8988T (cell line): ENCODE results near the gene SPTBN5.

Experiments
- DNase-seq: peaks from one replicate; pipeline ENCODE4 v3.0.0; 2011

SPTBN5 gene

DNA sequence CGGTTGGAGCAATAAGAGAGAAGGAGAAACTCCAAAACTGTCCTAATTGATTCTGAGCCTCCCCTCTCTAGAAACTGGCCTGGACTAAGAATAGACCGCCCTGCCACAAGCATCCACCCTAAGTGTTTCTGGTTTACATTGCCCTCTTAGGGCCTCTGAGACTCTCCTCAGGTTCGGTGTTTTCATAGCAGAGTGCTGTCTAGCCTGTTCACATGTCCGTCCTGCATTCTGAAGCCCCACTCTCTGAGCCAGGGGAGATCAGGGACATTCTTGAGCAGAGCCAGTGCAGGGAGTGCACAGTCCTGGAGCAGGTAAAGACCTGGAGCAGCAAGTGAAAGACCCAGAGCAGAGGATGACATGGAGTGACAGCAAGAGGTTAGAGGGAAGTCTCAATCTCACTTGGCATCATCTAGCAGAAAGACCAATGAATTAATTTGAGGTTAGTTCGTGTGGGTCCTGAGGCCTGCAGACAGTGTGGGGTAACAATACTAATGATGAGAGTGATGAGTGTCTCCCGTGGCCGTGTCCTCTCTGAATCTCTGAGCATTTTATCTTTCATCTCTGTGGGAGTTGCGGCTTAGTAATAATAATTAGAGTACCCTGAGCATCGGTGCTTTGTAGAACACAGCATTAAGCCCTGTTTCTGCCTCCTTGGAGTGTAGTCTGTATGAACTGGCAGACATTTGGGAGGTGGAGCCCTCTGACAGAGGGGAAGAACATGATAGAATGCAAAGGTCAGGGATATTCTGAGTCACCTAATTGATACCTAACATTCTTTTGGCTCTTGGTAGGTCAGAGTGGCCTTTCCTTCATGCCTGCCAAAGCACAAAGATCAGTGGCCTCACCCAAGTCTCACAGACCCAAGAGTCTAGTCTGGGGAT lies 95.0 kb downstream of the SPTBN5 start:
- DNase-seq, result no peak
